Neural progenitor cell (in vitro differentiated cells): ENCODE data around the gene TMEM186.

Experiments used
- EZH2 ChIP-seq: fragments of 200-600 bp; sonication (generic); IDR thresholded peaks from 2 replicates; pipeline ENCODE4 v1.6.1; 2017; ENCODE audit warnings: antibody characterized with exemption, mild to moderate bottlenecking, moderate library complexity
- EZH2phosphoT487 ChIP-seq: fragments of 200-600 bp; sonication (generic); IDR thresholded peaks from 2 replicates; pipeline ENCODE4 v1.6.1; 2017; ENCODE audit warnings: antibody characterized with exemption
- TF ChIP-seq, protein P1 (sequence below): fragments of 200-600 bp; sonication (generic); IDR thresholded peaks from 2 replicates; pipeline ENCODE4 v1.5.1; 2017; ENCODE audit warnings: antibody characterized with exemption, mild to moderate bottlenecking

DNA sequence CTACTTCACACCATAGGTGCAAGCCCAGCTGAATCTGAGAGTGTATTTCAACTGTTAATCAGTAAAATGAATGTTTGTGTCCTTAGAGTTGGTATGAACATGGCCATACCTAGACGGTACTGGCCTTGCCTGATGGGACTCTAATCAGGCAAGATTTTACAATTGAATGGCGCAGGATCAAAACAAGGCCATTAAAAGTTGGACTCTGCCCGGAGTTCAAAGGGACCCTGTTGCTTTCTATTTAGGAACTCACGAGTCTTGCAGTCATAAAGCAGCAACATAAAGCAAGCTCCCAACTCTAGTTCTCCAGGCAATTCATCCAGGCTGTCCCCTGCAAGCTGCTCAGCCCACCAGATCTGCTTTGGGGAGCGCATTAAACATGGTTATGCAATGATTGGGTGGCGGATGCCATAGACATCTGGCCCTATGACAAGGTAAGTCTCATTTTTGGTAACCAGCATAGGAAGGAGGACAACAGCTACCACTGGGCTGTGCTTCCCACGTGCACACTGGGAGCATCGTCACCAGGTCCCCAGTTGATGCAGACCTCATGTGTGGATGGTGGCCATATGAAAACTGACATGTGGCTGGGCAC lies 8.8 kb downstream of the TMEM186 start:
- no peak for TF ChIP-seq EZH2
- TF ChIP-seq, protein P1, sequence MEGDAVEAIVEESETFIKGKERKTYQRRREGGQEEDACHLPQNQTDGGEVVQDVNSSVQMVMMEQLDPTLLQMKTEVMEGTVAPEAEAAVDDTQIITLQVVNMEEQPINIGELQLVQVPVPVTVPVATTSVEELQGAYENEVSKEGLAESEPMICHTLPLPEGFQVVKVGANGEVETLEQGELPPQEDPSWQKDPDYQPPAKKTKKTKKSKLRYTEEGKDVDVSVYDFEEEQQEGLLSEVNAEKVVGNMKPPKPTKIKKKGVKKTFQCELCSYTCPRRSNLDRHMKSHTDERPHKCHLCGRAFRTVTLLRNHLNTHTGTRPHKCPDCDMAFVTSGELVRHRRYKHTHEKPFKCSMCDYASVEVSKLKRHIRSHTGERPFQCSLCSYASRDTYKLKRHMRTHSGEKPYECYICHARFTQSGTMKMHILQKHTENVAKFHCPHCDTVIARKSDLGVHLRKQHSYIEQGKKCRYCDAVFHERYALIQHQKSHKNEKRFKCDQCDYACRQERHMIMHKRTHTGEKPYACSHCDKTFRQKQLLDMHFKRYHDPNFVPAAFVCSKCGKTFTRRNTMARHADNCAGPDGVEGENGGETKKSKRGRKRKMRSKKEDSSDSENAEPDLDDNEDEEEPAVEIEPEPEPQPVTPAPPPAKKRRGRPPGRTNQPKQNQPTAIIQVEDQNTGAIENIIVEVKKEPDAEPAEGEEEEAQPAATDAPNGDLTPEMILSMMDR, result no peak
- no peak for TF ChIP-seq EZH2phosphoT487
